OCI-LY1 (cell line): ENCODE measurements around the gene BMPR1B.

Experiments used
- CTCF ChIP-seq: fragments of 200-600 bp; sonication (generic), shearing (Covaris generic); IDR thresholded peaks from 2 replicates; pipeline ENCODE4 v1.5.1; 2017; ENCODE audit warnings: mild to moderate bottlenecking, antibody characterized with exemption, low read length, moderate library complexity, mixed read lengths
- EZH2 ChIP-seq: fragments of 200-600 bp; sonication (generic), shearing (Covaris generic); IDR thresholded peaks from 2 replicates; pipeline ENCODE4 v1.8.0; 2017; ENCODE audit warnings: borderline replicate concordance, mixed run types, mild to moderate bottlenecking, antibody characterized with exemption, low read length, moderate library complexity, mixed read lengths

- no peak for TF ChIP-seq CTCF
- no peak for TF ChIP-seq EZH2
Observed at GRCh38 chr4:94892051-94892450, 134.3 kb downstream of the BMPR1B start.
